Measurements from ENCODE around the gene CLP1.
A peak's percentile ranks its signal among the peaks of the same experiment; 100 is the strongest.

Gene CLP1

GRCh38 chr11:57657194-57658022 lies at the start of gene CLP1:
CLP1 (plus strand) TSS chr11:57657762; CDS start chr11:57659477, 1,715 bp downstream.
- DNase-seq (ENCODE audit: low spot score), result peak; percentile 96

GRCh38 chr11:57610170-57610569 lies 47.4 kb upstream of the CLP1 start:
- no peak for DNase-seq (ENCODE audit: low spot score)

DNA sequence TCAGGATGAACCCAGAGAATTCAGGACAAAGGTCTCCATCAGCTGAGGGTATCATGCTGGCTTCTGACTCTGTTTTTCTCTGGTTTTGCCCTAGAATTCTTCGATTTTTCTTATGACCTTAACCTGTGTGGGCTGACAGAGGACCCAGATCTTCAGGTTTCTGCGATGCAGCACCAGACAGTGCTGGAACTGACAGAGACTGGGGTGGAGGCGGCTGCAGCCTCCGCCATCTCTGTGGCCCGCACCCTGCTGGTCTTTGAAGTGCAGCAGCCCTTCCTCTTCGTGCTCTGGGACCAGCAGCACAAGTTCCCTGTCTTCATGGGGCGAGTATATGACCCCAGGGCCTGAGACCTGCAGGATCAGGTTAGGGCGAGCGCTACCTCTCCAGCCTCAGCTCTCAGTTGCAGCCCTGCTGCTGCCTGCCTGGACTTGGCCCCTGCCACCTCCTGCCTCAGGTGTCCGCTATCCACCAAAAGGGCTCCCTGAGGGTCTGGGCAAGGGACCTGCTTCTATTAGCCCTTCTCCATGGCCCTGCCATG lies 43.3 kb upstream of the CLP1 start:
- no peak for DNase-seq (ENCODE audit: low spot score)

GRCh38 chr11:57615308-57615707 lies 42.3 kb upstream of the CLP1 start:
- no peak for DNase-seq (ENCODE audit: low spot score)

- DNase-seq (ENCODE audit: low spot score), result no peak
Measured at GRCh38 chr11:57616595-57616994, 41.0 kb upstream of the CLP1 start.

- DNase-seq (ENCODE audit: low spot score), result no peak
Measured at GRCh38 chr11:57618438-57618837, 39.1 kb upstream of the CLP1 start.

GRCh38 chr11:57619331-57619730 lies 38.2 kb upstream of the CLP1 start:
- no peak for DNase-seq (ENCODE audit: low spot score)

- no peak for DNase-seq (ENCODE audit: low spot score)
Measured at GRCh38 chr11:57620467-57620866, 37.1 kb upstream of the CLP1 start.

DNA sequence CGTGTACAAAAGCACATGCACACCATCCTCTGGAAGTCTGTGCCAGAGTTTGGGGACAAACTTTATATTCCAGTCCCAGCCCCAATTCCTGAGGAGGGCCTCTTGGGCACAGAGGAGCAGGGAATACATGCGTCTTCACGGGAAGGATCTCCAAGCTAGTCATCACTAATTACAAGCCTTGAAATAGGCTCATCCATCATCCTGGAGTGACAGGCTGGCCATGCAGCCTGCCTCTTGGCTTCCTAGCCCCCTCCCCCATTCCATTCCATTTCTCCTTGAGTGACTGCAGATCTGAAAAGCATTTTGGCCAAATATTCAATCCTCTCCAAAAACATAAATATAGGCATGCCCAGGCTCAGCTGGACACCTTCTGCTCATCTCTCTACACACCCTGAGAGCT lies 35.3 kb upstream of the CLP1 start:
- no peak for DNase-seq (ENCODE audit: low spot score)

DNA sequence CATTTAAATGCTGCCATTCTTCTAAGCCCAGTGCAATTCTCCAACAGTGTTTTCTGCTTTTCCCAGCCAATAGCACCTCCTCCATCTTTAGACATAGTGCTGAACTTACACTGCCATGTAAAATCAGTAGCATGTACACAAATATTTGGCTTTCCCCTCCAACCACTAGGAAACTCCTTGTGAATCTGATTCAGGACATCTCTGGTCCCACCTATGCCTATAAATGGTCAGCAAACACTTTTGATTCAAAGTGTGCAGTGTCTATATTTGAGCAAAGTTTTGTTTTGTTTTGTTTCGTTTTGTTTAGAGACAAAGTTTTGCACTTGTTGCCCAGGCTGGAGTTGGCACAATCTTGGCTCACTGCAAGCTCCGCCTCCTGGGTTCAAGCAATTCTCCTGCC lies 32.7 kb upstream of the CLP1 start:
- DNase-seq (ENCODE audit: low spot score), result no peak

DNA sequence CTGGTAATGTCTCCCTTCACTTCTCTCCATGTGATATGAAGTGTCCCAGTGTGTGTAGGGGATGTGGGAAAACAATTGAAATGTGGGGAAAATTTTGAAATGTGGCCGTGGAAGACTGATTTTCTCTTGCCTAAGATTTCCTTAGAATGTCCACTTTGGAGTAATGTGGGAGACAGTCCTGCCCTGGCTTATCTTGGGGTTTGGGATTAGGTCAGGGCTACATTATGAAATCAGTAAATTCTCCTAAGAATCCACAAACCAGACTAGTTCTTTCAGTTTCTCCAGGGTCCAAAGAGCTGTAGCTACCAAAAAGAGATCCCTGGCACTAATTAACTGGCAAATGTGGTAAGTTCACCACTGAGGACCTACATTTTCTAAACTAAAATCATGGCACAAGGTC lies 30.7 kb upstream of the CLP1 start:
- DNase-seq (ENCODE audit: low spot score), result no peak

DNA sequence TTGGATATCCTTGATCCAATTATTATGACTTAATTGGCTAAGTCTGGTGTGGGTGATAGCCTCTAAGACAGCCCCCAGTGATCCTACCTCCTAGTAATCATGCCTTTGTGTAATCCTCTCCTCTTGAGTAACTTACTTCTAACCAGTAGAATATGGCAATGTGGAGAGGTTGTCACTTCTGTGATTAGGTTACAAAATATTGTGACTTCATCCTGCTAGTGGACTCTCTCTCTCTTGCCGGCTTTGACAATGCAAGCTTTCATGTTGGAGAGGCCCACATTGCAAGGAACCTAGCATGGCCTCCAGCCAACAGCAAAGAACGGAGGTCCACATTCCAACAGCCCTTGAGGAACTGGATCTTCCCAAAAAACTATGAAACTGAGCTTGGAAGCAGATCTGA lies 27.4 kb upstream of the CLP1 start:
- no peak for DNase-seq (ENCODE audit: low spot score)

DNA sequence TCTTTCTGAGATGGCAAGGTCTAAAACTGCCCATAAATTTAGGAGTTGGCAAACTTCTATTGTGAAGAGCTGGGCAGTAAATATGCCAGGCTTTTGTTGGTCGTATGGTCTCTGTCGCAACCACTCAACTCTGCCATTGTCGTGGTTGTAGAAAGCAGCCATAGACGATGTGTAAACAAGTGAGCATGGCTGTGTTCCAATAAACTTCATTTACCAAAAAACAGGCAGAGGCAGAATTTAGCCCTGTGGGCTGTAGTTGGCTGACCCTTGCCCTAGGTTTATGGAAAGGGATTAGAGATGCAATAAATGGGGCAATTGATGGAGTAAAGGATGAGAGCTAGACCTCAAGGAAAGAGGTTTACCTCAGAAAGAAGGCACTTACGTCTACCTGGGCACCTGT lies 25.4 kb upstream of the CLP1 start:
- no peak for DNase-seq (ENCODE audit: low spot score)

DNA sequence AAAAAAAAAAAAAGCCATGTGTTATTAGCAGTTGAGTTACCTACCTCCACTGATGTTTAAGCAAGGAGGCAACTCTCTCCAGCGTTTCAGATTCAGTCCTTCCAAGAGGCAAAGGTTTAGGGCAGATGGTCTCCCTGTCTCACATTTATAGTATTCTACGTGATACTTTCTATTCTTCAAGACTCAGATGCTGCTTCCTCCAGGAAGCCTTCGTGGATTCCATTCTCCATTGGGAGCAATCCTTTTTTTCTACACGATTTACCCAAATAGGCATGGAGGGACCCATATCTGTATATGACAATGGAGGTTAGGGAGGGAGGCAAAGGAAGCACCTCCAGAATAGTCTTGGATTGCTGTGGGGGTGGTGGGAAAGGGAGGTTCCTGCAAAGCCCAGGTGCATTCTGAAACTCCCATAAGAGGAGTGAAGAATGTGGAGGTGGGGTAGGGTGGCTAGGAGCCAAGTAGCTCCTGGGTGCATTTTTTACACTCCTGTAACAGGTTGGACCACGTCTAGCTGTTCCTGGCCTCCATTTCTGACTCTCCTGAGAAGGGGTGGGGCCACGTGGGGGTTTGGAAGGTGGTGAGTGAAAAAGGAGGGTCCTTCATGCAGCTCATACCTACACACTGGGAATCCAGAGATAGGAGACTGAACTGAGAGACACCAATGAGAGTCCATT lies 24.0 kb upstream of the CLP1 start:
- DNase-seq (ENCODE audit: low spot score), result no peak

DNA sequence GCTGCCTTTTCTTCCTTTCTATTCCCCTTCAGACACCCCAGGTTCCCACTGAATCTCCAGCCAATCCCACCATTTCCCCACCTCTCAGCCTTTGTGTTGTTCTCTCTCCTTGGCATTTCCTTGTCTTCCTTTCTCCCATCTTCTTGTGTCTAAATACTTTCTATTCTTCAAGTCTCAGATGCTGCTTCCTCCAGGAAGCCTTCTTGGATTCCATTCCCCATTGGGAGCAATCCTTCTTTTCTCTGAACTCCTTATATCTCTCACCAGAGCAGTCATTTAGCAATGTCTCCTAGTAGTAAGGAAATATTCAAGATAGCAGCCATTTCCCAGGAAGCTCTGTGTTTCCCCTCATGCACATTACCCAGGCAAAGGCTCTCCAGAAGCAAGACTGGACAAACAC lies 23.3 kb upstream of the CLP1 start:
- no peak for DNase-seq (ENCODE audit: low spot score)

DNA sequence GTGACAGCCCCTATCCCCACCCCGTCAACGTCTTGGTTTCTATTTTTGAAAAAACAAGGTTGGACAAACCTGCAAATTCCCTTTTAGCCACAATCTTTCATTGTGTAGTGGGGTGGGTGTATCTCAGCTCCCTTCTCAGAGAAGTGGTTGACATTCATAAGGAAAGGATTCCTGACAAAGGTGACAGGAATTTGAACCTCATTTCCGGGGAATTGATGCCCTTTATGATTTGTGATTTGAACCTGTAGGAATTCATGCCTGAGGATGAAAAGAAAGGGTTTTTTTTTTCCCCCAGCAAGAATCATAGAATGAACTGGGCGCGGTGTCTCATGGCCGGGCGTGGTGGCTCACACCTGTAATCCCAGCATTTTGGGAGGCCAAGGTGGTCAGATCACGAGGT lies 22.3 kb upstream of the CLP1 start:
- no peak for DNase-seq (ENCODE audit: low spot score)

- no peak for DNase-seq (ENCODE audit: low spot score)
Measured at GRCh38 chr11:57637626-57638004, 19.9 kb upstream of the CLP1 start.

GRCh38 chr11:57638005-57638781 lies 19.4 kb upstream of the CLP1 start:
- peak; percentile 82 for DNase-seq (ENCODE audit: low spot score)

GRCh38 chr11:57638811-57639320 lies 18.7 kb upstream of the CLP1 start:
- no peak for DNase-seq (ENCODE audit: low spot score)

GRCh38 chr11:57639321-57640067 lies 18.1 kb upstream of the CLP1 start:
- no peak for DNase-seq (ENCODE audit: low spot score)

DNA sequence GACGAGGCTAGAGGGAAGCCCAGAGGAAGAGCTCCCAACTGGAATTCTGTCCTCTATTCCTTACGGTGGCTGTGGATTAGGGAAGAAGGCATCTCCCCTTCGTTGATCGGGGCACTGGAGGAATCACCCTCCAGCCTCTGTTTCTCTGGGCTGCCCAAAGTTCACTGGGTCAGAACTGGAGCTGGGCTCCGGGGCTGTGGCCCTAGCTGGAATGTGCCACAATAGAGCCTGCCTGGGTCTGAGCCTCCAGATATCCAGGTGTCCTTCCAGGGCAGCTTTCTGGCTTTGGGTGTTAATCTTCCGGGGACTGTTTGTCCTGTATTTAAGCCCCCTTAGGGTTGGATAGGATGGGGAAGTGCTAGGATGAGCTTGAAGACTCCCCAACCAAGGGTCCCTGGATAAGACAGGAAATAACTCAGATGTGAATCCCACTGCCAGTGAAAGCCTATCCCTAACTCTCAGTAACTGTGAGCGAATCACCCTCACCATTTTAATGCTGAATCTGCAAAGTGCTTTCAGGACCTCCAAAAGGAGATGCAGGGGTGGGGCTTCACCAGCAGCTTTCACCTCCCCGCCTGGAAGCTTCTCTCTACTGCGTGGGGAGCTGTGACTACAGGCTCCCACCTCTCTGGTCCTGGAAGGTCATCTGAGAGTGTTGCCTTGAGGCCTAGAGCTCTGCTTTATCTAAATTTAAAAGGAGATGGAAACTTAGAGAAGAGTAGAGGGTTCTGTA lies 17.3 kb upstream of the CLP1 start:
- no peak for DNase-seq (ENCODE audit: low spot score)
